Astrocyte of the spinal cord (primary cell): ENCODE results near the gene PTPRN2.
A peak's percentile ranks its signal among the peaks of the same experiment; 100 is the strongest.

Source experiments
- DNase-seq: peaks from one replicate; pipeline ENCODE4 v3.0.0; 2011; ENCODE audit warnings: low read depth, low spot score
- H3K4me3 ChIP-seq: 2 replicates; pipeline ENCODE4 v1.5.1; 2011; ENCODE audit warnings: low read depth, mild to moderate bottlenecking, low read length, moderate library complexity
- CTCF ChIP-seq: IDR thresholded peaks from 2 replicates; pipeline ENCODE4 v1.5.1; 2012; ENCODE audit warnings: low read depth, mild to moderate bottlenecking, low read length, inconsistent platforms
- in situ Hi-C: cut with HindIII; loops from 2 replicates; pipeline ENCODE4 v1.10.0; 2017; ENCODE audit warnings: low sequenced_read_pairs

The PTPRN2 gene

GRCh38 chr7:158602905-158603772, 15.5 kb upstream of the PTPRN2 start:
- DNase-seq, result peak; percentile 59
- H3K4me3 ChIP-seq, result no peak overlapping the region
- in situ Hi-C loops, result no loop called here
- TF ChIP-seq CTCF, result no peak

- no peak for DNase-seq
- in situ Hi-C loops, result no loop called here
- TF ChIP-seq CTCF, result no peak
- H3K4me3 ChIP-seq, result no peak overlapping the region
These were observed 14.4 kb upstream of the PTPRN2 start for GRCh38 chr7:158602041-158602440.

GRCh38 chr7:158601090-158601489, 13.5 kb upstream of the PTPRN2 start:
- in situ Hi-C loops, result no loop called here
- no peak for TF ChIP-seq CTCF
- no peak overlapping the region for H3K4me3 ChIP-seq
- DNase-seq, result no peak

- no peak for DNase-seq
- no peak overlapping the region for H3K4me3 ChIP-seq
- TF ChIP-seq CTCF, result no peak
- in situ Hi-C loops, result no loop called here
These were observed 9.1 kb upstream of the PTPRN2 start for GRCh38 chr7:158596745-158597144.

GRCh38 chr7:158596309-158596708, 8.7 kb upstream of the PTPRN2 start:
- H3K4me3 ChIP-seq, result no peak overlapping the region
- TF ChIP-seq CTCF, result no peak
- no peak for DNase-seq
- in situ Hi-C loops, result no loop called here

GRCh38 chr7:158595068-158595467, 7.4 kb upstream of the PTPRN2 start:
- no peak for DNase-seq
- in situ Hi-C loops, result no loop called here
- TF ChIP-seq CTCF, result no peak
- no peak overlapping the region for H3K4me3 ChIP-seq
